Stimulated activated CD8-positive, alpha-beta memory T cell treated with anti-CD3 and anti-CD28 coated beads, Interleukin-15, amount 100 ng/mL, for 4 hours (primary cell): ENCODE data around the gene AMIGO3.

Source experiments
- DNase-seq, 2 donors: peaks; one replicate each; pipeline ENCODE4 v3.0.0-alpha.2; 2020; ENCODE audit warnings: low read depth in 2 of 2

The AMIGO3 gene

DNA sequence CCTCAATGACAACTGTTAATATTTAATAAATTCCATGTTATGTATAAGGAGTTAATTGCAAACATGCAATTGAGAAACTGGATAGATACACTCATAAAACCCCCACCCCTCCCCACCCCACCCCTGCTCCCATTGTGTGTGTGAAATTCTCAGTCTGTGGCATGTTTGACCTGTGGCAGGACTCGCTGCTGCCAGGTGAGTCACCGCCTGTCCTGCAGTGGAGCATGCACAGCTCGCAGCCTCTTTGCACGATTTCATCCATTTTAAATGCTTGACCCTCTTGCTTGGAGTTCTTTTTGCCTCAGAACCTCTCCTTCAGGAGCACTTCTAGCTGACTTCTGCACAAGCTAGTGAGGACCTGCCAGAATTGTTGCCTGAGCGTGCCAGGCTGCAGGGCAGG, 50.6 kb downstream of the AMIGO3 start:
- no peak for DNase-seq

DNA sequence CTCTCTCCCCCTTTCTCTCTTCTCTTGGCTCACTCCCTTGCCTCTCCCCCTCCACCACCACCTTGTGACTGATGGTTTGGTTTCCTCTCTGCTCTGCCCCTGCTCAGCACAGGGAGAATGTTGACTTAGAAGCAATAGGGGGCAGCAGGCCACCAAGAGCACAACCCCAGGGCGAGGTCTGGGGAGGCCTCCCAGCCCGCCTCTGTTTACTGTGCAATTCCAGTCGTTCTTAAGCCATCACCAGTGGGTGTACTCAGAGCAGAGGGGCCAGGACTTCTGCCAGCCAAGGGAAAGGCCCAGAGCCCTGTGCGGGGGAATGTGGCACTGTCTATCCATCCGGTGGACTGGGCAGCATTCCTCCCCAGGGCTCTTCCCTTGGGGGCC, 51.1 kb downstream of the AMIGO3 start:
- no peak for DNase-seq

DNA sequence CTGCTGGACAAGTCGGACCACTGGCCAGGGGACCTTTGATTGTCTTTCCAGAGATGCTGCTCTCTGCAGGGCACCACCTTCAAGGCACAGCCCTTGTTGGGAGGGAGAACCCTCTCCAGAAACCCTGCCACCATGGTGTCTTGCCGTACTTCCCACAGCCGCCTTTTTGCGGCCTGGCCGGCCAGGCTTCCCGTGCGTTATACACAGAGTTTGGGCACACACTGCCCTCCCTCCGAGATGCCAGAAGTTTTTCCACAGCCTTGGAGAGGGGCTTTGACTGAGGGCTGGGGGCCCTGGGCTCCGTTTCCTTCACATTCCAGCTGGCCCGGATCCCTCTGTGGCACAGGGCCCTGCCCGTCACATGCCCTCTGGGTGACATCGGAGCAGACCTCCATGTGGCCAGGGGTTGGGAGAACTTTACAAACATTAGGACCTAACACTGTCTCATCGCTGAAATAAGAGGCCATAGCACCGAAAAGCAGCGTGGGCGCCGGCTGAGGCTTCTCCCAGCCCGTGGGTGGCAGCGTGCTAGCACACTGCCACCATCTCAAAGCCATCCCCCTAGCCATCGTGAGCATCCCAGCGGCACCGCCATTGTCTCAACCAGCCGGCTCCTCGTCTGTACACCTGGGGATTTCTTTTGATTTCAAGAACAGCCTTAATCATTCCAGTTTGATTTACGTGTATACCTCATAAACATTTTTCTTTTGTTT, 51.6 kb downstream of the AMIGO3 start:
- no peak for DNase-seq
